T-helper 2 cell treated with Interferon-gamma antibody and Interleukin-4, amounts not matched to agents 5 μg/mL and 100 μg/mL, for 36 hours (primary cell): Measurements from ENCODE around the gene ZFYVE19.

Experiments
- DNase-seq: peaks from one replicate; pipeline ENCODE4 v3.0.0; 2021; ENCODE audit warnings: low spot score
- H3K27ac Mint-ChIP-seq: one replicate; pipeline ENCODE4 v1.8.0; 2021; ENCODE audit warnings: mild to moderate bottlenecking, mixed read lengths
- H3K27me3 Mint-ChIP-seq: one replicate; pipeline ENCODE4 v1.8.0; 2021; ENCODE audit warnings: low read depth, mixed read lengths
- H3K36me3 Mint-ChIP-seq: one replicate; pipeline ENCODE4 v1.8.0; 2021; ENCODE audit warnings: low read depth, mixed read lengths
- H3K4me1 Mint-ChIP-seq: one replicate; pipeline ENCODE4 v1.8.0; 2021; ENCODE audit warnings: low read depth, mixed read lengths
- H3K4me3 Mint-ChIP-seq: one replicate; pipeline ENCODE4 v1.8.0; 2022; ENCODE audit warnings: mild to moderate bottlenecking, moderate library complexity, mixed read lengths
- H3K9me3 Mint-ChIP-seq: one replicate; pipeline ENCODE4 v1.8.0; 2021; ENCODE audit warnings: mixed read lengths

The ZFYVE19 gene

DNA sequence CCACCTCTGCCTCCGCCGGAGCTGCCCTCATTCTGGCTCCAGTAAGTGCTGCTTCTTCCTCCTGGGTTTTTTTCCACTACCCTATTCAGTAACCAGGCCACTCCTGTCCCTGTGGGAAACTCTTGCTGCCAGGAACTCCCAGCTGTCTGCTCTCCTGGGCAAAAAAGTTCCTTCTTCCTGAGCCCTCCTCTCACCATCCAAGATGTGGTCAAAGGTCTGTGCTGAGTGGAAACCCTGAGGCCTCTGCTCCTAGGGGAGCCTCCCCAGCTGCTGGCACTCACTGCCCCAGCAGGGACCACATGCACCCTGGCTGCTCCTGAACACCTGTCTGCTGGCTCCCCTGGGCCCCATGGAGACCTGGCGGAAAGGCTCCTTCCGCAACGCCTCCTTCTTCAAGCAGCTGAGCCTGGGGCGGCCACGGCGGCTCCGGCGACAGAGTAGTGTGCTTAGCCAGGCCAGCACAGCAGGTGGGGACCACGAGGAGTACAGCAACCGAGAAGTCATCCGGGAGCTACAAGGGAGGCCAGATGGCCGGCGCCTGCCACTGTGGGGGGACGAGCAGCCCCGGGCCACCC, 36.7 kb upstream of the ZFYVE19 start:
- peaks cover 22% of the 10 kb centered on the region for H3K36me3 Mint-ChIP-seq
- DNase-seq = no peak
- peaks cover 26% of the 10 kb centered on the region for H3K4me1 Mint-ChIP-seq
- no peaks in the 10 kb centered on the region for H3K9me3 Mint-ChIP-seq
- H3K27me3 Mint-ChIP-seq = no peaks in the 10 kb centered on the region
- peak overlapping the region; percentile 82 for H3K27ac Mint-ChIP-seq
- peak overlapping the region; percentile 54 for H3K4me3 Mint-ChIP-seq

DNA sequence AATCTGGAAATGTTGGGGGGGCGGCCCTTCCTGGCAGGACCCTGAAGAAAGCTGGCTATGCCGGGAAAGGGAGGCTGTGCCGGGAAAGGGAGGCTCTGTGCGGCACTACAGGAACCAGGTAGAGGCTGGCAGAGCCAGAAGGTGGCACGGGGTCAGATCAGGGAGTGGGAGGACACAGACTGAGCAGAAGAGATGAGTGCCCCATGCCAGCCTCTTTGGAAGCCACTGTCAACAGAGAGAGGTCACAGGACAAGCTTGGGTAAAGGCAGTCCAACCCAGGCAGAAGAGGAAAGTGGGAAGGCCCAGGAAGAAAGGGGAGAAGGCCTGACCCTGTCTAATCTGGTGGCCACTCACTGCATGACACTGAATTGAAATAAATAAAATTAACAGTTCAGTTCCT, 35.6 kb upstream of the ZFYVE19 start:
- Mint-ChIP-seq H3K4me3 (no peak overlapping the region), H3K9me3 (no peaks in the 10 kb centered on the region), H3K27me3 (no peaks in the 10 kb centered on the region), H3K36me3 (peaks cover 26% of the 10 kb centered on the region), H3K27ac (no peak overlapping the region), H3K4me1 (peaks cover 17% of the 10 kb centered on the region)
- no peak for DNase-seq

DNA sequence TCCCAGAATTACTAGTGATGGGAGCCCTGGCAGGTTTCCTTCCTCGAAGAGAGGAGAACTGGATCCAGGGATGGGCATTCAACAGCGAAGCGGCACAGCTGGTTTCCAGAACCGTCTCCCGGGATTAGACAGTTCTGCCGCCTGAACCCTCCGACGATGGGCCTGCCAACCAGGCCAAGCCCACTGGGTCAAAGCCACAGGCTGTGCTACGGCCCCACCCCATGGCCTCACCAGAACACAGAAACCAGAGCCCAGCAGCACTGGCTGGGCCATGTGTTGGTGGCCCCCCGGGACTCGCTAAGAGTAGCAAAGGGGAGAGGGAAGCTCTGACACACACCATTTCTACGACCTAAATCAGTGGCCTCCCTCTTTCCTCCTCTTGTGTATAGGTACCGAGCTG, 34.9 kb upstream of the ZFYVE19 start:
- Mint-ChIP-seq H3K4me1 (peaks cover 17% of the 10 kb centered on the region), H3K27ac (peak overlapping the region; percentile 12), H3K27me3 (no peaks in the 10 kb centered on the region), H3K9me3 (no peaks in the 10 kb centered on the region), H3K36me3 (peaks cover 32% of the 10 kb centered on the region), H3K4me3 (no peak overlapping the region)
- no peak for DNase-seq

DNA sequence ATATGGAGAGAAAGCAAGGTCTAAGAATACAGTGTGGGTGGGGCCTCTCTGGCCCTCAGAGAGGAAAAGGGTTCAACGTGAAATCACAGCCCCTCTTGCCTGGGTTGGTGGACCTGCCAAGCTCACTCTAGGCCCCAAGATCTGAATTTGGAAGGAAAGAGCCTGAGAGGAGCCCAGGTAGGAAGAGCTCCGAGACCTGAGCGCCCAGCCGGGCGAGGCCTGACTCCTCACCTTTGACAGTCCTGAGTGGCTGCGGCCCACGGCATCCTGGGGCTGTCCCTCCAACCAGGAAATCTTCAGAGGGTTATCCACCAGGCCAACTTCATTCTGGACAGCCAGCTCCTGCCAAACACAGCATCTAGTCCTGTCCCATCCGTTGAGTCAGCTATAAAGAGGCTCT, 33.4 kb upstream of the ZFYVE19 start:
- Mint-ChIP-seq H3K27ac (peak overlapping the region; percentile 52), H3K4me1 (peaks cover 17% of the 10 kb centered on the region), H3K9me3 (no peaks in the 10 kb centered on the region), H3K36me3 (peaks cover 32% of the 10 kb centered on the region), H3K4me3 (no peak overlapping the region), H3K27me3 (no peaks in the 10 kb centered on the region)
- DNase-seq = no peak

DNA sequence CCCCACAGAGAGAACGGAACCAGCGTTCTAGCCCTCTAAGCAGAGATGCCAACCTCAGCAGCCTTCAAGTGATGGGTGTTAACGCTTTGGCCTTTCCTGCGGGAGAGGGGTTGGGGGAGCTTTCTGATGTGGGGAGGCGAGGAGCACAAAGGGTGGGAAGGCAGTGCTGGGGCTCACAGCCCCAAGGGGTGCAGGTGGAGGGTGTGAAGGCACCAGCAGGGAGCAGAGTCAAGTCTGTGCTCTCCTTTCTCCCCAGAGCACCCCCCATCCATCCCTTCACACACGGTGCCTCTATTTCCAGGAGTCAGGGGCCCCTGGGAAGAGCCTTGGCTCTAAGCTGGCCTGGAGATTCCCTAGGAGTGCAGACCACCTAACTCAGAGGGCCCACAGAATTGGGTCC, 33.0 kb upstream of the ZFYVE19 start:
- Mint-ChIP-seq H3K36me3 (peaks cover 30% of the 10 kb centered on the region), H3K27ac (no peak overlapping the region), H3K4me3 (no peak overlapping the region), H3K4me1 (peaks cover 14% of the 10 kb centered on the region), H3K27me3 (no peaks in the 10 kb centered on the region), H3K9me3 (no peaks in the 10 kb centered on the region)
- no peak for DNase-seq

DNA sequence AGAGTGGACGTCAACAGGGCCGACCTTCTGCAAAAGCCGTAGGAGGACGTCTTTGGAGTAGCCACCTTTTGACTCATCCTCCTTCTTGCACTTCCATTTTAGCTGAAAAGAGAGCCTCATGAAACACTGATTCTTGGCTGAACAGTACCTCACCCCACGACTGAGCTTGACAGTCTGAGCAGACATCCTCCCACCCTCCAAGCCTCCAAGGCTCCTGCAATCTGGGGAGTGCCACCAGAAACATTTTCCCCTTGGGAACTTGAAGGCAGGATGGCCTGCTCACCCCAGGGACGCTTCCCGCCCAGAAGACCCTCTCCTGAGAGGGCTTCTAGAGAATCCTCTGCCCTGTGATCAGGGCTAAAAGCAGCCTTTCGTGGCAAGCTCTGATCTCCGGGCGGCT, 31.9 kb upstream of the ZFYVE19 start:
- no peak overlapping the region for H3K27ac Mint-ChIP-seq
- no peaks in the 10 kb centered on the region for H3K9me3 Mint-ChIP-seq
- no peaks in the 10 kb centered on the region for H3K27me3 Mint-ChIP-seq
- DNase-seq = no peak
- peaks cover 31% of the 10 kb centered on the region for H3K36me3 Mint-ChIP-seq
- no peak overlapping the region for H3K4me3 Mint-ChIP-seq
- H3K4me1 Mint-ChIP-seq = peaks cover 4% of the 10 kb centered on the region

DNA sequence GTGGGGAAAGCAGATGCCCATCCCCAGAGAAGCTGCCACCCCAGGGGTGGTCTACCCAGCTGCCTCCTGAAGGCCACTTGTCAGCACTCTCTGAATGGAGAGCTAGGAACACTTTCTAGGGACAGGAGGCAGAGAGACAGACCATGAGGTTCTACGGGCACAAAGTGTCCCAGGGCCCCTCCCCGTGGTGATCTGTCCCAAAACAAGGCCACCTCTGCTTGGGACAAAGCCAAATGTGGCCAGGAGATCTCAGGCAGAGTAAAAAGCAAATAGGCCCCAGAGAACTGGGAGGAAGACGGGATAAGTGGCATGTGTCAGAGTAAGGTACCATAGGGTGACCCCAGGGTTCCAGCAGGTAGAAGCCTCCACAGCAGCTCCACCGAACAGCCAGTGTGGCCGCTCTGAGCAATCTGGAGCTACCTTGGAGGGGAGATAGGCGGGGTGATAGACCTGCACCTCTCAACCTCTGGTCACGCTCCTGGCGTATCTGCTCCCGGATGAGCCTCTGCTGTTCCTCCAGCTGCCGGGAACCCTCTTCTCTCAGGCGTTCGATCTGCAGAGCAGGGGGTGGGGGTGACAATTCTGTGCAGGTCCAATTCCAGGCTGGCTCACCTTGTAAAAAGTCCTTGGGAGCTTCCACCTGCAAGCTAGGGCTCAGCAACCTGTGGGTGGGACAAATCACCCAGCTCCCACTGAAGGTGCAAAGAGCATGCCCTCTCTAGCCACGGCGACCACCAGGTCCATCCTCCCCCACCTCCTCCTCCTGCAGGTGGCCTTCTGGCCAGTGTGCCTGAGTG, 31.0 kb upstream of the ZFYVE19 start:
- Mint-ChIP-seq H3K9me3 (no peaks in the 10 kb centered on the region), H3K4me1 (peaks cover 2% of the 10 kb centered on the region), H3K4me3 (no peak overlapping the region), H3K27ac (no peak overlapping the region), H3K36me3 (peaks cover 31% of the 10 kb centered on the region), H3K27me3 (no peaks in the 10 kb centered on the region)
- DNase-seq = no peak

DNA sequence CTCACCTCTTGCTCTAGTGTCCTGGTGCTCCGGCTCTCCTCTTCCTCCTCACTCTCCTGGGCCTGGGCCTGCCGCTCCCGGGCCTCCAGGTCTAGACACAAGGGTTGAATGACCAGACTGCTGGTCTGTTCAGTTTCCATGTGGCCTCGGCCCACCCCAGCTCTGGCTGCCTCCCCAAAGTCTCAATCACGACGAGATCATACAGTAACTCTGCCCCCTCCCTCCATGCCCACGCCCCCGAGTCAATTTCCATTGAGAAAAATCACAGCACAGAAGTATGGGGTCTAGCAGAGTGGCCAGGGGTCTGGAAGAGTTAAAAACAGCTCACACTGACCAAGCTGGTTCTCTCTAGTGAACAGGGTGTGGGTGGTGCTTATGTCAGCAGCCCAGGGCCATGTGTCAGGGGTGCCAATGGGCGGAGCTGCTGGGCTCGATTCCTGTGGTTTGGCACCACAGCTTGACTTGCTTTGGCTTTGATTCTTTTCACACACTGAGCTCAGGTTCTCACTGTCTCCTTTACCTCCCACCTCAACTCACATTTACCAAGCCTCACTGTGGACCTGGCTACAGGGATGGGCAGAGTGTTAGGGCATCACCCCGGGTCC, 30.2 kb upstream of the ZFYVE19 start:
- Mint-ChIP-seq H3K4me1 (peaks cover 2% of the 10 kb centered on the region), H3K36me3 (peaks cover 29% of the 10 kb centered on the region), H3K4me3 (no peak overlapping the region), H3K9me3 (no peaks in the 10 kb centered on the region), H3K27ac (peak overlapping the region; percentile 52), H3K27me3 (no peaks in the 10 kb centered on the region)
- no peak for DNase-seq

DNA sequence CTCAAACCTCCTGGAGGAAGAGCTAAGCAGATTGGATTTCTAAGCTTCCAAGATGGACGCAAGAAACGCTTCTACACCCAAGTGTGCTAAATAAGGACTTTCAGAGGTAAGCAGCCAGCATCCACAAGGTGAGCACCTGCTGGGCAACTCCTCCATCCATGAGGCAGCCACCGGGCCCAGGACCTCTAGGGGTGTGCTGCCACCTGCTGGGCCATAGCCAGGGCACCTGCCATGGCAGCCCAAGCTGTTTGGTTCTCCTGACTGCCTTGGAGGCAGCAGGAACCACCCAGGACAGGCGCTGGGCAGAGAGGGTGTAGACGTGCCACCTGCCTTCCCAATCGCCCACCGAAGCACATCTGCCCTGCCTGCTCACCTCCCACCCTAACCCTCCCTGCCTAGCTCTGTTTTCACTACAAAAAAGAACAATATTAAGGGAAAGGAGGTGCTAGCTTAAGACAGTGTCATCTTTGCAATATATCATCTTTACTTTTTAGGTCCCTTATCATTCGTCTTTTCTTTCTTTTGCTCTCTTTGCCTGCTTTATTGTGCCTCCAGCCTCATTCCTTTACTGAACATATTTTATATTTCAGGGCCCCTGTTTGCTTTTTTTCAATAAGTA, 24.2 kb upstream of the ZFYVE19 start:
- H3K9me3 Mint-ChIP-seq = no peaks in the 10 kb centered on the region
- no peak overlapping the region for H3K4me3 Mint-ChIP-seq
- H3K27me3 Mint-ChIP-seq = no peaks in the 10 kb centered on the region
- no peak overlapping the region for H3K27ac Mint-ChIP-seq
- peaks cover 7% of the 10 kb centered on the region for H3K36me3 Mint-ChIP-seq
- H3K4me1 Mint-ChIP-seq = peaks cover 14% of the 10 kb centered on the region
- DNase-seq = peak; percentile 71

DNA sequence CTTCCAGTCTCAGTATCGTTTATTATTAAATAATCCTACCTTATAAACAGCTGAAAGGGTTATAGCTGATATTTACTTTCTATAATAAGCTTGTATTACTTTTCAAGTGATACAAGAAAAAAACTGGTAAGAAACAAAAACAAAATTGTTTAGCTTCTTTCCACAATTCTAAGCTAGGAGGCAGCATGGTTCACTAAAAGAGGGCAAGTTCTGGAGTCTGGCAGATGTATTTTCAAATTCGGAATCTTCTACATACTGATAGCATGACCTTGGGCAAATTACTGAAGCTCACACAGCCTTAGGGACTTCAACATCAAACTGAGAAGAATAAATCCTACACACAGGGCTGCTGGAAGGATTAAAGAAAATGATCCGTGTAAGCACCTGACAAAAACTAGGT, 21.7 kb upstream of the ZFYVE19 start:
- Mint-ChIP-seq H3K36me3 (no peaks in the 10 kb centered on the region), H3K4me1 (peaks cover 24% of the 10 kb centered on the region), H3K27ac (no peak overlapping the region), H3K27me3 (no peaks in the 10 kb centered on the region), H3K9me3 (no peaks in the 10 kb centered on the region), H3K4me3 (no peak overlapping the region)
- DNase-seq = no peak

DNA sequence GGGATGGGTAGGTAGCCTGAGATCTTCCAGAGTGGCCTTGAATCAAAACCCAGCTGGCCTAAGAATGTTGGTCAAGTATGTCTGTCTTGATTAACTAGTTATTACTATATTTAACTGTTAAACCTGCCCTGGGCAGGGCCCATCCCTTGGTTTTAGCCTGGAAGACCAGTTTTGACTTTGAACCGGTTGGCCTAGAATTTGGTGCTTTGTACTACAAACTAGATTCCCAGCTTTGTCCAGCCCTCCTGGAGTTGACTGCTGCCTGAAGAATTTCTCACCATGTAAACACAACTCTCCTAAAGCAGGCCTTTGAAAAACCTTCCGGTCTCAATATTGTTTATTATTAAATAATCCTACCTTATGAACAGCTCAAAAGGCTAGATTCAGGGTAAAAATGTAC, 21.1 kb upstream of the ZFYVE19 start:
- peaks cover 24% of the 10 kb centered on the region for H3K4me1 Mint-ChIP-seq
- no peak for DNase-seq
- H3K4me3 Mint-ChIP-seq = no peak overlapping the region
- no peak overlapping the region for H3K27ac Mint-ChIP-seq
- no peaks in the 10 kb centered on the region for H3K27me3 Mint-ChIP-seq
- H3K9me3 Mint-ChIP-seq = no peaks in the 10 kb centered on the region
- no peaks in the 10 kb centered on the region for H3K36me3 Mint-ChIP-seq

DNA sequence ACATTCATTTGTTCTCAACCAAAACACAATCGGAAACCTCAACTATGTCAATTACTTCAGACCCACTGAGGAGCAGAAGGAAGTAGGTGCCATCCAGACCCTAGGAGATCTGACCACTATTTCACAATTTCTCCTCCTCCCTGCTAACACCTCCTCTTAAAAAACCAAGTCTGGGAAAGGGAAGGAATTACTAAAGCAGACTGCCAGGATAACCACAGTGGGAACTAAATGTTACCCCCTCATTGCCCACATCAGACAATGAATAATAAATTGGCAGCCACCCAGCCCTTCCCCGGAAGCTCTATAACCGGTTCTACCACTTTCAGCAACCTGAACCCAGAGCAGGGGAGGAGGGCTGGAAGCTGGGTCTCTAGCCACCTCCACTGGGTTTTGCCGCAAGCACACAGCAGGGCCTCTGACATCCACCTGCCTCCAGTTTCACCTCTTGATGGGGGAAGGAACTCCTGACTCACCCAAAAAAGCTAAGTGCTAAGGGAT, 19.5 kb upstream of the ZFYVE19 start:
- DNase-seq = no peak
- H3K4me1 Mint-ChIP-seq = peaks cover 24% of the 10 kb centered on the region

DNA sequence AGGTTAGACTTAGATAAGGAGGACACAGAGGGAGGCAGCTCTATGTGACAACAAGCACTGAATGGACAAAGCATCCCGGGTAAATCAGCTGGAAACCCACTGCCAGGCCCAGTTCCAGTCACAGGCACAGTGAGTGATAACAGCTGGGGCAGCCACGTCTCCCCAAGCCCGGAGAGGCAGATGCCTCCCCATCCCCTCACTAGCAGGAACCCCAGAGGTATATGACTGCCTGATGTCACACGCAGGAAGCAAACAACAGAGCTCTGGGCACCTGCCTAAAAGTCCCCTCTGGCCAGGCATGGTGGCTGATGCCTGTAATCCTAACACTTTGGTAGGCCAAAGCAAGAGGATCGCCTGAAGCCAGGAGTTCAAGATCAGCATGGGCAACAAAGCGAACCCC, 18.9 kb upstream of the ZFYVE19 start:
- no peak overlapping the region for H3K4me3 Mint-ChIP-seq
- DNase-seq = no peak
- H3K27me3 Mint-ChIP-seq = no peaks in the 10 kb centered on the region
- peaks cover 4% of the 10 kb centered on the region for H3K36me3 Mint-ChIP-seq
- peaks cover 22% of the 10 kb centered on the region for H3K4me1 Mint-ChIP-seq
- H3K27ac Mint-ChIP-seq = no peak overlapping the region
- no peaks in the 10 kb centered on the region for H3K9me3 Mint-ChIP-seq

More for the DNA sequence above, 19.5 kb upstream of the ZFYVE19 start:
- no peaks in the 10 kb centered on the region for H3K27me3 Mint-ChIP-seq
- peak overlapping the region; percentile 56 for H3K27ac Mint-ChIP-seq
- no peaks in the 10 kb centered on the region for H3K9me3 Mint-ChIP-seq
- H3K36me3 Mint-ChIP-seq = peaks cover 4% of the 10 kb centered on the region
- peak overlapping the region; percentile 1 for H3K4me3 Mint-ChIP-seq

DNA sequence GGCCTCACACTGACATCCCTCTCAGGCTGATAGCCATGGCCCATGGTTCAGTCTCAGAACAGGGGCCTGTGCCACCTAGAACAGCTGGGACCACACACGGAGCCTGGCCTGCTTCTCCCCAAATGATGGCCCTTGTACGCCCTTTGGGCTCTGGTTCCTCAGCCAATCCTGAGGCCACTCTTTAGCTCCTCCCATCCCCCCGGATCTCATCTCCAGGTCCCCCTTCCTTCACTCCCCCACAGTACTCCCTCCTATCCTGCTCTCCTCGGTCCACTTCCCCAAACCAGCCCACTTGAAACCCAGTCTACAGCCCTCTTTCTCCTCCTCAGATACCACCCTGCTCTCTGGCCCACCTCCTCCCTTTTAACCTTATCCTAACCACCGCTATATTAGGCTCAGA, 17.8 kb upstream of the ZFYVE19 start:
- DNase-seq = no peak
- Mint-ChIP-seq H3K4me3 (no peak overlapping the region), H3K4me1 (peaks cover 19% of the 10 kb centered on the region), H3K27ac (peak overlapping the region; percentile 74), H3K9me3 (no peaks in the 10 kb centered on the region), H3K27me3 (no peaks in the 10 kb centered on the region), H3K36me3 (peaks cover 4% of the 10 kb centered on the region)
